Endodermal cell (in vitro differentiated cells): Measurements from ENCODE around the gene MAF. TPM values are rescaled to one million over a fixed set of nuclear protein-coding genes. Genes with fewer than 3 reads are reported as not detected.
A peak's percentile ranks its signal among the peaks of the same experiment; 100 is the strongest.

Experiments used
- DNase-seq: peaks from one replicate; pipeline ENCODE4 v3.0.0-alpha.2; 2017
- H3K27ac ChIP-seq: 2 replicates; pipeline ENCODE4 v1.5.1; 2013; ENCODE audit warnings: mild to moderate bottlenecking, low read depth, low read length, moderate library complexity
- H3K27me3 ChIP-seq: 2 replicates; pipeline ENCODE4 v1.6.1; 2013; ENCODE audit warnings: mild to moderate bottlenecking, low read length, moderate library complexity; ENCODE audit not compliant: insufficient read depth, control insufficient read depth, poor library complexity, severe bottlenecking
- H3K36me3 ChIP-seq: 2 replicates; pipeline ENCODE4 v1.7.0; 2013; ENCODE audit warnings: mild to moderate bottlenecking, low read length, moderate library complexity; ENCODE audit not compliant: control insufficient read depth, insufficient read depth
- H3K4me1 ChIP-seq: one replicate; pipeline ENCODE4 v1.7.0; 2013; ENCODE audit warnings: low read length; ENCODE audit not compliant: control insufficient read depth, insufficient read depth
- H3K4me3 ChIP-seq: 2 replicates; pipeline ENCODE4 v1.5.1; 2013; ENCODE audit warnings: mild to moderate bottlenecking, low read length, moderate library complexity
- H3K9ac ChIP-seq: 2 replicates; pipeline ENCODE4 v1.6.1; 2013; ENCODE audit warnings: mild to moderate bottlenecking, low read length, moderate library complexity; ENCODE audit not compliant: poor library complexity, severe bottlenecking; ENCODE audit errors: extremely low read depth
- H3K9me3 ChIP-seq: 2 replicates; pipeline ENCODE4 v1.6.1; 2013; ENCODE audit warnings: mild to moderate bottlenecking, low read length, moderate library complexity; ENCODE audit not compliant: control insufficient read depth
- H3K27ac Mint-ChIP-seq: 2 replicates; pipeline ENCODE4 v1.8.0; 2020; ENCODE audit warnings: mixed read lengths
- H3K27me3 Mint-ChIP-seq: 2 replicates; pipeline ENCODE4 v1.8.0; 2021; ENCODE audit warnings: mild to moderate bottlenecking, mixed read lengths; ENCODE audit not compliant: insufficient read depth
- H3K36me3 Mint-ChIP-seq: 2 replicates; pipeline ENCODE4 v1.8.0; 2020; ENCODE audit warnings: low read depth, mixed read lengths
- H3K4me1 Mint-ChIP-seq: 2 replicates; pipeline ENCODE4 v1.8.0; 2020; ENCODE audit warnings: mixed read lengths
- H3K4me3 Mint-ChIP-seq: 2 replicates; pipeline ENCODE4 v1.8.0; 2020; ENCODE audit warnings: mild to moderate bottlenecking, moderate library complexity, mixed read lengths
- H3K9me3 Mint-ChIP-seq: 2 replicates; pipeline ENCODE4 v1.8.0; 2020; ENCODE audit warnings: mild to moderate bottlenecking, mixed read lengths
- WGBS, 2 experiments: methylation state at CpG; one replicate each; pipeline versions ENCODE4 v1.1.5 to v1.1.7; 2013; ENCODE audit warnings: missing lambda C conversion rate in 2 of 2, mixed read lengths in 1 of 2; ENCODE audit not compliant: insufficient coverage in 1 of 2, insufficient read length in 1 of 2; 5-methylcytosine and 5-hydroxymethylcytosine counted together
- total RNA-seq, 2 donors: library from RNA; stranded (reverse); fragmentation: NEBNext Ultra II Directional in 1 of 2; extraction: Animal tissue kit (Norgen Biotek cat#: 25700) in 1 of 2; gene quantifications; 2 replicates in 1 of 2; 3 replicates in 1 of 2; pipeline ENCODE4 v1.2.1, GENCODE V29; 2021
- TF ChIP-seq, protein P1 (sequence below): fragments of 200-600 bp; sonication (generic); conservative IDR thresholded peaks from 2 replicates; pipeline ENCODE4 v1.5.0; 2021; ENCODE audit warnings: antibody characterized with exemption, mild to moderate bottlenecking

Gene MAF
- total RNA-seq, 2 donors from 2014 or later: 1.5 to 5.1 TPM

DNA sequence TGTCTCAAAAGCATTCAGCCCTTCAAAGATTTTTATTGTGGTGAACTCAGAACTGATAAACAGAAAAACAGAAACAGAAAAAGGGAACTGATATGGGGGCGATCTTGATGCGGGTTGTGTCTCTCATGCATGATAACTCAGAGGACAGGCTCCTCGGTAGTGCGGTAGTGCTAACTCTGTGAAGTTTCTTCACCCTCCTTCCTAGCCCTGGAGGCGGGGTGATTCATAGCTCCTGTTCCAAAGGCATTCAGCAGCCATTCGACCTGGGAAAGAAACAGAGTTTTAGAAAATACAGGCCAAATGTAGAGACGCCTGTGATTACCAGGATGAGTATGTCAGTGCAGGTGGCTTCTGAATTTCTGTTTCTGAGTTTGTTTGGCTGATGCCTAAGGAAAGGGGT, 5.5 kb upstream of the MAF start:
- Mint-ChIP-seq H3K36me3 (no peaks in the 10 kb centered on the region), H3K4me3 (no peak overlapping the region), H3K4me1 (peaks cover 27% of the 10 kb centered on the region), H3K9me3 (no peaks in the 10 kb centered on the region), H3K27ac (no peak overlapping the region), H3K27me3 (peaks cover 12% of the 10 kb centered on the region)
- Histone ChIP-seq H3K4me3 (no peak overlapping the region), H3K36me3 (no peaks in the 10 kb centered on the region), H3K9me3 (no peaks in the 10 kb centered on the region), H3K9ac (no peak overlapping the region), H3K4me1 (peaks cover 2% of the 10 kb centered on the region), H3K27ac (no peak overlapping the region), H3K27me3 (peaks cover 9% of the 10 kb centered on the region)
- WGBS, 2 experiments: 31 to 60% methylated on average over 7 of the region's 7 CpGs
- TF ChIP-seq, protein P1, sequence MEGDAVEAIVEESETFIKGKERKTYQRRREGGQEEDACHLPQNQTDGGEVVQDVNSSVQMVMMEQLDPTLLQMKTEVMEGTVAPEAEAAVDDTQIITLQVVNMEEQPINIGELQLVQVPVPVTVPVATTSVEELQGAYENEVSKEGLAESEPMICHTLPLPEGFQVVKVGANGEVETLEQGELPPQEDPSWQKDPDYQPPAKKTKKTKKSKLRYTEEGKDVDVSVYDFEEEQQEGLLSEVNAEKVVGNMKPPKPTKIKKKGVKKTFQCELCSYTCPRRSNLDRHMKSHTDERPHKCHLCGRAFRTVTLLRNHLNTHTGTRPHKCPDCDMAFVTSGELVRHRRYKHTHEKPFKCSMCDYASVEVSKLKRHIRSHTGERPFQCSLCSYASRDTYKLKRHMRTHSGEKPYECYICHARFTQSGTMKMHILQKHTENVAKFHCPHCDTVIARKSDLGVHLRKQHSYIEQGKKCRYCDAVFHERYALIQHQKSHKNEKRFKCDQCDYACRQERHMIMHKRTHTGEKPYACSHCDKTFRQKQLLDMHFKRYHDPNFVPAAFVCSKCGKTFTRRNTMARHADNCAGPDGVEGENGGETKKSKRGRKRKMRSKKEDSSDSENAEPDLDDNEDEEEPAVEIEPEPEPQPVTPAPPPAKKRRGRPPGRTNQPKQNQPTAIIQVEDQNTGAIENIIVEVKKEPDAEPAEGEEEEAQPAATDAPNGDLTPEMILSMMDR: no peak
- DNase-seq: peak; percentile 58

DNA sequence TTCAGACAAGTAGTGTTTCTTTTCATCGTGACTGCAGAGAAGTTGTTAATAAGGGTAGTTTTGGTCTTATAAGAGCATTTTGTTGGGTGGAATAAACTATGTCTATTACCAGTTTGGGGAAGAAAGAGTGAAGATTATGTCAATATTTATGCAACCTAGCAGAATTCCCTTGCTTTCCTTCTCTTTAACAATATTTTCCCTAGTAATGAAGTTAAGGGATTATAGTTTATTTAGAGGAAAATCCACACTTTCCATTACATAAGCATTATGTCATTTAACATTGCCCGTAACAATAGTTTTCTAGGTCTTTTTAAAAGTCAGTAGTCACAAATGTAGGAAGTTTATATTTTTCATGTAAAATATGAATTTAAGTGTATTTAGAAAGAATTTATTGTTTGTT, 2.5 kb upstream of the MAF start:
- peaks cover 2% of the 10 kb centered on the region for H3K4me1 ChIP-seq
- H3K4me3 Mint-ChIP-seq: no peak overlapping the region
- TF ChIP-seq, protein P1: no peak
- H3K27me3 Mint-ChIP-seq: peaks cover 11% of the 10 kb centered on the region
- peaks cover 24% of the 10 kb centered on the region for H3K4me1 Mint-ChIP-seq
- no peak overlapping the region for H3K27ac Mint-ChIP-seq
- H3K36me3 Mint-ChIP-seq: no peaks in the 10 kb centered on the region
- peaks cover 12% of the 10 kb centered on the region for H3K27me3 ChIP-seq
- H3K4me3 ChIP-seq: peak overlapping the region; percentile 91
- H3K27ac ChIP-seq: no peak overlapping the region
- WGBS, 2 experiments: 71 to 80% methylated on average over 1 of the region's 2 CpGs
- no peak overlapping the region for H3K9ac ChIP-seq
- no peak for DNase-seq
- H3K9me3 ChIP-seq: no peaks in the 10 kb centered on the region
- H3K9me3 Mint-ChIP-seq: no peaks in the 10 kb centered on the region
- no peaks in the 10 kb centered on the region for H3K36me3 ChIP-seq

DNA sequence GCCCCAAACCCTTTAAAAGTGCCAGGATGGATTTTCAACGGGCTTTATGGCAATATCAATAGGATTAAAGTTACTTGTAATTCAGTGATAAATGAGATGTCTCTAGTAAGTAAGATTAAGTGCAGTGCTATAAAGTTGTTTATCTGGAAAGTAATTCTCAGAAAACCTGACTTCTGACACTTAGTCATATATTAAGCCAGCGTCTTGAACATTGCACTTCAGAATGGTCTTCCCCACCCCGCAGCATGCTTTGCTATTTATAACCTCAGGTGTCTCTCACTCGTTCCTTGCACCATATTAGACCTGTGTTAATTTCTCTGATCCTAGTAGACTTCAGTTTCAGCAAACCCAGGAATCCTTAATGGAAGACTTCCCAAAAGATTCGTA, 2.1 kb upstream of the MAF start:
- TF ChIP-seq, protein P1: no peak
- no peak overlapping the region for H3K9ac ChIP-seq
- Mint-ChIP-seq H3K27ac (no peak overlapping the region), H3K27me3 (peaks cover 15% of the 10 kb centered on the region), H3K36me3 (no peaks in the 10 kb centered on the region), H3K4me3 (peak overlapping the region; percentile 69), H3K9me3 (no peaks in the 10 kb centered on the region), H3K4me1 (peaks cover 22% of the 10 kb centered on the region)
- H3K27ac ChIP-seq: no peak overlapping the region
- WGBS, 2 experiments: 69 to 74% methylated on average over 5 of the region's 5 CpGs
- H3K27me3 ChIP-seq: peaks cover 16% of the 10 kb centered on the region
- H3K9me3 ChIP-seq: no peaks in the 10 kb centered on the region
- no peak for DNase-seq
- H3K4me1 ChIP-seq: peaks cover 2% of the 10 kb centered on the region
- peak overlapping the region; percentile 91 for H3K4me3 ChIP-seq
- H3K36me3 ChIP-seq: no peaks in the 10 kb centered on the region
